HG03520 (cell line): ENCODE results near the gene CYTH3.

Source experiments
- ATAC-seq: cut with Tn5 transposase; IDR thresholded peaks from one replicate; pipeline ENCODE4 v1.9.1; 2021; ENCODE audit warnings: mild to moderate bottlenecking, moderate library complexity; ENCODE audit not compliant: unreplicated experiment

Gene CYTH3

DNA sequence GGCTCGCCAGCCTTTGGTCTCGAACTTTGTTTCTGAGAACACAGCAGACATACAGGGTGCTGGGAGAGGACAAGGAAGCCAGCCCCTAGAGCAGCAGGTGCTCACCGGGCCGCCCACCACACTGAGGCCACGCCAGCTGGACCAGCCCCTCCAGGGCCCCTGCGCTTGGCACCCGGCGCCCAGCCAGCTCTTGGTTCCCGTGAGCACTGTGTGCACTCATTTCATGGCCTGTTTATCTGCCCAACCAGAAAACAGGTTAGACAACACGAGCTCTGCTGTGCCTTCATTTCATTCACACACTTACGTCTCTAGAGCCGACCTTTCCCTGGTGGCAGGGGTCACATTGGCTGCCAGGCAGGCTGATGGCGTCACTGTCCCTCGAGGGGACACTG, 104.0 kb downstream of the CYTH3 start:
- no peak for ATAC-seq

DNA sequence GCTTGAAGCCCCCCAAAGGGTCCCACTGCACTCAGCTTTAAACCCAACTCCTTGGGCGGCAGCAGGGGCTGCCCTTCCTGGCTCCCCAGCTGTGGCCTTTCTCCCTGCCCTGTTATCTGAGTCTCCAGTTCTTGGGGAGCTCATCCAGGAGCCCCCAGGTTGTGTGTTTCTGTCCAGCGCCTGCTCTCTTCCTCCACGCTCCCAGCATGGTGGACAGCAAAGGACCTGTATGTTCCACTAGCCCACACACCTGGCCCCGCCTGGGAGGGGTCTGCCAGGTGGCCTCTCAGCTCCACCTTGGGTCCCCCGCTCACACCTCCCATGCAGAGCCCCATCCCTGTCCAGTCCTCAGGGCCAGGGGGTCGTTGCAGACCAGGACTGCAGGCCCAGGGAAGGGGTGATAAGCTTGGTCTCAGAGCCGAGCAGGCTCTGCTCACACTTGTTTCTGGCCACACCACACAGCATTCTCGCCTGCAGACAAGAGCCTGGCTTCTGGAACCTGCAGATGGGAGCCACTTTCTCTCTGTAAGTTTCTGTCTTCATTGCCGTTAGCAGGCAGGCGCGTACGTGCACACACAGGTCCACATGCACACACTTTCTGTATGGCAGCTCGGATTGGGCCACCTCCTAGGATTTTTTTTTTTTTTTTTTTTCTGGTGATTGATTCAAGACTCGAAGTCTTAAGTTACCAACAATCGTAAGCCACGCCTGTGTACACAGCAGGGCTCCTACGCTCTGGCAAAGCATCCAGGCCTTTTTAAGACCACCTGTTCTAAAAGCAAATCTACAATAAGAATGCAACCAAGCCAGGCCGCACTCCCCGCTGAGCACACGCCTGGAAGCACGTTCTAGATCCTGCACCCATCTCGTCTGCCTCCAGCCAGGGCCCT, 104.6 kb downstream of the CYTH3 start:
- no peak for ATAC-seq

DNA sequence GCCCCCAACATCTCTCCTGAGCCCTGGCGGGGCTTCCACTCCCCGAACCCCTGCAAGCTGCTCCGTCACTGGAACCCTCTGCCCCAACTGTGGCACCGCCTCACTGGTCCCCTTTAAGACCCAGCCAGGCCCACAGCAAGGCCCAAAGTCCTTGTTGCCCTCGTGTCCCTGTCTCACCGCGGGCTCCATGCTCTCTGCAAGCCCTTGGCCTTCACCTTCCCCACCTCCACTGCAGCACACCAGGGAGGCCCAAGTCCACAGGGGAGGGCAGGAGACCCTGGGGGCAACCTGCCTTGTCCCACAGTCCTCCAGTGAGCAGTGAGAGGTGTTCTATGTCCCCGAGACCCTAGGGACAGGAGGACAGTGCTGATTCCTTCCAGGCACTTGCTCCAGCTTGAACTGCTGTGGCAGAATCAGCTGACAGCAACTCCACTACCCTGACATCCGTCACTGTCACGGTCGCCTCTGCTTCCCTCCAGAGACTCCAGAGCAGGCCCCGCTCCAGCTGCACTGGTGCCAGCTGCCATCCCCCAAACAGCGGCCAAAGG, 105.3 kb downstream of the CYTH3 start:
- no peak for ATAC-seq

DNA sequence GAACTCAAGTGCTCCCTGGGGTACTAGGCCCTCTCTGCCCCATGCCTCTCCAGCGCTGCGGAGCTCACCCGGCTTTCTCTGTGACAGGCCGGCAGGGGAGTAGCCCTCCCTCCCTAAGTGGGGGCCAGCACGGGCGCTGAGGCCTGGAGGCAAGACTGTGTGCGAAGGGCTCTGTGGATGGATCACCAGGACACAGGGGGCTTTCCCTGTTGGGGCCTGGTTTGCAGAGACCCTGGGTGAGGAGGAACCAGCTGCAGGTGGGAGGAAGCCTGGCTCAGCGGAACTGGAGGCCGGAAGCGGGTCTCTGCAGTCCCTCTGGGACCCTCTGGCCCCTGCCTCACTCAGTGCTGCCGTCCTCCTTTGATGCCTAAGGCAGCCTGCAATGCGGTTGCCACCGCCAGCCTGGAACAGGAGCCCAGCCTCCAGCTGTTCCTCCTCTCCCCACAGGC, 106.0 kb downstream of the CYTH3 start:
- no peak for ATAC-seq

DNA sequence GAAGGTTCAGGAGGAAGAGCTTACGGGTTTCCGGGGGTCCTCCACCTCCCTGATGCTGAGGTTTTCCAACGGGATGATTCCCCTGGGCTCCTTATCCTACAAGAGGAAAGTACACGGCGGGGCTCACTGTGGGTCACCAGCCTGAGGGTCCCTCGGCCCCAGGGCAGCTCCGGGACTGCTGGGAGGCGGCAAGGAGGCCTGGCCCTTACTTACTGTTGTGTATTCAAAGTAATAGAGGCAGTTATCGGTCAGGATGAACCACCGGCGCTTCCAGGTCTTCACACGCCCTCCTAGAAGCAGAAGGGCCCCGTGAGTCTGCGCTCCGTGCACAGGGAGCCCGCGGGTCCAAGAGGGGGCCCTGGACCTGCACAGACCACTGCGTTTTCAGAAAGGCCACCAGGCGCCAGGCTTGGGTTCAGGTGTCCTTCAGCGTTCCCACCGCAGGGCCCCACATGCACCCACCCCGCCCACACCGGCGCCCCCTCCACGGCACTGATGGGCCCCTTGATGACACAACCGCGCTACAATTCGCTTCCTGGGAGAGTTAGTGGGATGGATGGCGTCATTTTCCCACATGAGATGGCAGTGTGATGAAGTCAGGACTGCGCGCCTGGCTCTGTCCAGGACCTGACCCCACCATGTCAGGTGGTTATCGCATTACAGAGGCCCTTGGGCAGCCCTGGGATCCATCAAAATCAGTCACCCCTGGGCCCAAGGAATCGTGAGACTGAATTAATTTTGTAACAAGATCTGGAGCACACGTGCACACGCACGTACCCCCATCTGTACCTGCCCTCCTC, 106.7 kb downstream of the CYTH3 start:
- no peak for ATAC-seq

DNA sequence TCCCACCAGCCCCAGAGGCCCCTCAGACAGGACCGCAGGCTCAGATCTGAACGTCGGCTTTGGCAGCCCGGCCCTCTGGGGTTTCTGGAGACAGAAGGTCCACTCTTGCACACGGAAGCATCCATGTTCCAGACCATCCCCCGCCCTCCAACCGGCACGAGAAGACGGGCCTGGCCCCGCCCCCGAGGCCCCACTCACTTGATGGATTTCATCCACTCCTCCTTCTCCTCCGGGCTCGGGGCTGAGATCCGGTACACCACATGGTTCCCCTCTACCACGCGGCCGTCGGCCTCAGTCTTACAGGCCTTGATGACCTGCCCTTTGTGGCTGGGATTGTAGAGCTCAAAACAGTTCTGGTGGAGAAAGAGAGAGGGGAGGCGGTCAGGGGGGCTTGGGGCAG, 107.3 kb downstream of the CYTH3 start:
- ATAC-seq, result no peak

DNA sequence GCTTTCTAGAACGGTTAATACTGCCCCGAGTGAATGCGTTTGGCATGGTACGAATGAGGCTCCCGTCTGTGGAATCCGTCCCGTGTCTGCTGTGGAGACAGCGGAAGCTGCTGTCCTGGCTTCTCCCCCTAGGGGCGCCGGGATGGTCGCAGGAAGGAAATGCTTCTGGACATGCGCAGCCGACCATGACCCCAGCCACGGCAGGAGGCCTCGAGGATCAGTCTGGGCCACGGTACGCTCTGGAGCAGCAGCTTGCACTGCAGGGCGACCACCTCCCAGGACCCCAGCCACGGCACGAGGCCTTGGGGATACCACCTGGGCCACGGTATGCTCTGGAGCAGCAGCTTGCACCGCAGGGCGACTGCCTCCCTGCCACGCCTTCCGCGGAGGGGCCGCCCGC, 107.9 kb downstream of the CYTH3 start:
- no peak for ATAC-seq

DNA sequence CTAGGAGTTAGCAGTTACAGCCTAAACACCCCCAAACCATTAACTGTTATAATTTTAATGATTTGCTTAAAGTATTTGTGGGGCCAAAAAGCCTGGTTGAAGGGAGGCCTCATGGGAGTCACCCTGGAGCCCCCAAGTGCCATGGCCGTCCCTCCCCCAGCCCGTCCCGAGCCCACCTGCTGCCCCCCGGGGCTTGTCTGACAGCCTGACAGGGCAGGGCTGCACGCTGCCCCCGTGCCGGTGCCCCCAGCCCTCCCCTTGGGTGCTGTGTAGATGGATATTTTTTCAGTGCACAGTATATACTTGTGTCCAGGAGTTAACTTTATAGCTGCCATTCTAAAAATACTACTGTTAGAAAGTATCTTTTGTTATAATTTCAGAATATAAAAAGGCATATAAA, 108.4 kb downstream of the CYTH3 start:
- no peak for ATAC-seq

DNA sequence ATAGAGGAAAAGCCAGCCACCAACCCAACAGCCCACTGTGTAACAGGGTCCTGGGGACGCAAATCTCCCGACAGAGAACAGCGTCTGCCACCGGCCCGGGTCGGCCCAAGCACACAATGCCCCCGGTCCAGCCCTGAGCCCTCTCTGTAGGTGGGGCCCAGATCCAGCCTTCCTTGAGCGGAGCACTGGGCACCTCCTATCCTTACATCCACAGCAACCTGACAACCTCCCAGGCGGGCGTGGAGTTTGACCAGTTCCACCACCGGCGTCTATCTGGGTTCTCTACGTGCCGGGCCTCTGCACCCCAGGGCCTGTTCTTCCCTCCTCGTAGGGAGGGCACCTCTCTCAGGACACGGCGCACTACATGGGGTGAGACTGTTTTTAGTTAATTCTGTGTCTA, 109.0 kb downstream of the CYTH3 start:
- ATAC-seq, result no peak

DNA sequence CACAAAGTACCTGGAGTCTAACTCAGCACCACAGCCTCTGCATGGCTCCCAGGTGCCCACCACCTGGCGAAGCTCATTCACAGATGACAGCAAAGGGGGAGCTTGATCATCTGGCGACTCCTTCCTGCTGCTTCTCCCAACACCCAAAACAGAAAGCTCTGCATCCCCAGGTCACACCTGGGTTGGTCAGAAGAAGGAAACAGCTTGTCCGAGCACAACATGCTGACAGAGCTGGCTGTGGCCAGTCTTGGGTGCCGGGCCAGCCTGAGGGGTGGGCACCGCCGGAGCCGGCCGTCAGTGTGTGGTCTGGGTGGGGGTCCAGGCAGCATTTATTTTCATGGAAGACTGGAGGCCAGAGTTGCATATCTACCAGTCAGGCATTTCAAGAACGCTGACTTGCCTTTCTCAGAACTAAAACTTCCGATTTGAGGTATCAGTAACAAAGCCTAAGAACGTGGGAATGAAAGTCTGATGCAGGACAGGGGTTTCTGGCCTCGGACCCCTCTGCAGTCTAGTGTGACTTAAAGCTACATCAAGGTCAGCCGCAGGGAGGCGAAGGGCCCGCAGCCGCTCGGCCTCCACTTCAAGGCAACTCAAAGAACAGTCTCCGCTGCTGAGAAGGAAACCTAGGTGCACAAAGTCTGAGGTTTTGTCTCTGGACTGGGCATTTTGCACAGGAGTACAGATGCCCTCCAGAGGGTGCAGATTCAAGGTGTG, 109.6 kb downstream of the CYTH3 start:
- ATAC-seq, result no peak

DNA sequence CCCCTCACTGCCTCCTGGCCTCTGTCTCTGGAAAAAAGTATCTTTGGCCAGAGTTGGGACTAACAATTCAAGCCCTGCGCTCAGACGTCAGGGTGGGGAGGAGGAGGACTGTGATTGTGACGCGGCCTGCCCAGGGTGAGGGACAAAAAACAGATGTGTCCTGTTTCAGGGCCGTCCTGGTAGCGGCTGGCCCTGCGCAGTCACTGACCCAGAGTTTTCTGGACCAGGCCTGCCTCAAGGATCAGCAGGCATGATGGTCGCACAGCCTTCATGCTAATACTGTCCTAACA, 110.1 kb downstream of the CYTH3 start:
- ATAC-seq, result no peak

DNA sequence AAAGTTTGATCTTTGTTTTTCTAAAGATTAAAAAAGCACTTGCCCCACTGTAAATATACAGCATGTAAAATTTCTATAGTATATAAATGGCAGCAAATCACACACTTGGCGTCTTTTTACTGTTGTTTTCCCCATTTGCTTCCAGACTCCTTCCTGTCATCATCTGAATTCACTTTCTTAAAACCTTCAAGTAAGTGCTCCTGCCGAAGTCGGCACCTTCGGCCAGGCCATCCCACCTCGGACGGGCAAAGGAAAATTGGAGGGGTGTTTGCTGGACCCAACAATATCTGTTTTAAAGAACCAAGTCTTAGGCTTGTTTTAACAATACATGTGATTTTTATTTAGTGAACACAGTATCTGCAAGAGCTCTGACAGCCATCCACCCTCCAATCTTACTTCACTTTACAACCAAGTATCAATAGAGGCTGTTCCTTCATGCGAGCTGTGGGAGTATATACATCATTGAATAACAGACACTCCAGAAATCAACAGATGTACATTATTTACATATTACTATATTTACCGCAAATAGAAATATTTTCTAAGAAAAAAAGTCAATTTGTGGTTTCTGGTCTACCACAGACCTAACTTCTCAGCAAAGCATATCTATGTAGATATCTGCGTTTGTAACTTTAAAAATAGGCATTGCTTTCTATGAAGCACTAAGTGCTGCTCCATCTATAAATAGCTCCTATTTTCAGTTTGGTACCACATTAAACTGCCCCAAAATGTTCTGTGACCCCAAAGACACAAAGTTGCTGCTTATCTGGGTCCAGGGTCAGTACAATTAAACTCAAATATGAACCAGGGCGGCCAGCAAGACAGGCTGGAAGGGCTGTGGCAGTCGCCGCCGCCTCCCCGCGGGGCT, 110.7 kb downstream of the CYTH3 start:
- no peak for ATAC-seq

DNA sequence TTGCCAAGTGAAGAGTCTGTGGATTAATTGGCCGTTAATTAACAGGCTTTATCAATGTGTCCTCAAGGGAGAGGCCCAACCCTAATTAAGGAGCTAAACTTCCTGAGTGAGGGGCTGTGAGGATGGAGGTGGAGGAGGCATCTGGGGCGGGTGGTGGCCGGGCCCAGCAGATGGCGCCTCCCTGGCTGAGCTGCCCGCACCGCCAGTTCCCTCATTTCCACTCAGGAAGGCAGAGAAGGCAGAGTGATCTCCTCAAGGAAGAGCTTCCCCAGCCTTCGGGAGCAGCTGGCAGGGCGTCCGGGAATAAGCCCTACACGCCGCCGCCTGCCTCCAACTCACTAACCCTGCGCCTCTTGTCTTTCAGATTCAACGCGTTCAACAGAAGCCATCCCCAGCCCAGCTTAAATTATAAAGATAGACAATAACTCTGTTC, 112.2 kb downstream of the CYTH3 start:
- ATAC-seq, result no peak

DNA sequence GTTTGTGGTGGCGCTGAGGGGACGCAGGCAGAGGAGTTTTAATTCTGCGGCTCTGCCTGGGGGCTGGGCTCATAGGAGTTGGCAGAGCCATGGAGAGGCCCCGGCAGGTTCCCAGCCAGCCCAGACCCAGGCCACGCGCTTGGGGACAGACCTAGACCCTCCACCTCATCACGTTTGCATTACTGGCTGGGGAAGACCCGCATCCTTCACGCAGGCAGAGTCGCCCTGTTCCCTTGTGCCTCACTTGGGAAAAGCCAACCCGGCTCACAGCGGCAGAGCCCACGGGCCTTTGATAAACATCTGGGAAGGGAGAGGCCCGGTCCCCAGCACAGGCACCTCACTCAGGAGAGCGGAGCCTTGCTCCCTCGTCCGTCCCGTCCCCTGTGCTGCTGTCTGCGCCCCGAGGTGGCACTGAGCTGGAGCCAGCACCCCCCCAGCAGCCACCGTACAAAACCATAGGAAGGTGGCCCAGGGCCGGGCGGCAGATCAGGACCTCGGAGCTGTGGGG, 112.8 kb downstream of the CYTH3 start:
- no peak for ATAC-seq

DNA sequence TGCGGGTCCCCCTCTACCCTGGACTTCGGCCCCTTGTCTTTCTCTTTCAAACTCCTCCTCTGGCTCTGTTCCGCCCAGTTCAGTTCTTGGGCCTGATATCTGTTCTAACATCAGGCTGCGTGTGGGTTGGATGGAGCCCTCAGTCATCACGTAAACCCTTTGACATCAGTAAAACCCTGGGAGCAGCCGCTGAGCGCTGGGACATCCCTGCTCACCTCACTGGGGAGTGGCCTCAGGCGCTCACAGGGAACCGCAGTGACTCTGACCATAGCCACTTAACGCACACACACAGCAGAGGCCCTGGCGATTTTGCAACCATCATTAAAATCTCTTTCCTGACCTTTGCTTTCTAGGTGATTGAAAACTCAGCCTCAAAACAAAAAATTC, 113.3 kb downstream of the CYTH3 start:
- ATAC-seq, result no peak

DNA sequence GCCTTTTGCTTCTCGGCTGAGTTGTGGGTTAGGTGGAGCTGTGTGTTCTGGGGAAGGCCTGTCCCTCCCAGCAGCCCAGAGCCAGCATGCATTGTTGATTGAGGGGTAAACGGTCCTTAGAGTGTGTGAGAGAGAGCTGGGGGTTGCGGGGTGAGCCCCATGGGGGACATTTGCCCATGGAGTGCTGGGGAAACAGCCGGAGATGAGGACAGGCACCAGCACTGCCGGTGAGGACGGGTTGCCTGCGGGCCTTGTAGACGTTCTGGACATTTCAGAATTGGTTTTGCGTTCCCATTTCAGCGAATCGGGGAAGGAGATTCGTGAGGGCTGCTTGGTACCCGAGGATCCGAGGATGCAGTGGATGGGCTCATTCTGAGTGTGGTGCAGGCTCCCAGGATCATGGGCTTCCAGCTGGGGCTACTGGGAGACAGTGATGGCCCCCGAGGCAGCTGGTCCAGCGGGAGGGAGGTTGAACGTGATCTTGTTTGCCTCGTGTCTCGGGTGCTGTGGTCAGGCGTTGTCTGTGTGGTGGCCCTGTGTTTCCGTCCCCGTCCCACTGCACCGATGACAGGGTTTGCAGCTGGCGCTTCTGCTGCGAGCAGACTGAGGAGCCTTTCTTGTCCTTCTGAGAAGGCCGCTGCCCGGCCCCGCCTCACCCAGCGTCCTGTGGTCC, 113.9 kb downstream of the CYTH3 start:
- ATAC-seq, result no peak

DNA sequence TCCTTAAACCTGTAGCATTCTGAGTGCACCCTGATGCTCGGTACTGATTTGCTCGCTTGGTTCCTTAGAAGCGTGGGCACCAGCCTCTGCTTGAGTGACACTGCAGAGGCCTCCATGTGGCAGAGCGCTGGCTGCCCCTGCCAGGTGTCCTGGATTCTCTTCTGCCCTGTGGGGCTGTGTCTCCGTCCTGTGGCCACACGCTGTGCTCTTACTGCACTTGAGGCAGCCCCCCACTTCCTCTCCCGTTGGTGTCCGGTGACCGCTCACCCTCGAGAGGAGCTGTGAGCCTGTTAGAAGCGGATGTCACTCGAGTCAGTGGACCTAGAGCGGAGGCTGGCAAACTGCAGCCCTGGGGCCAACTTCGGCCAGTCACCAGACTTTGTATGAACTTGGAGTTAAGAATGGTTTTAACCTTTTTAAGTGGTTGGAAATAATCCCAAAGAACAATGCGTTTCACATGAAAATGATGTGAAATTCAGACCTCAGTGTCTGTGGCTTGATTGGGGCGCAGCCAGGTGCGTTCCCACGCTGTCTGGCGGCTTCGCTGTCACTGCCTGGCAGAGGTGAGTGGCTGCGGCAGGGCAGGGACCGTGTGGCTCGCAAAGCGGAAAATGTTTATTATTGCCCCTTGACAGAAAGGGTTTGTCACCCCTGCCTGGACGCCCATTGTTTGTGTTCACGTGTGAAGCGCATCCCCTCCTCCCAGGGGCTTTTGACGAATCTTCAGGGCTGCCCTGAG, 114.6 kb downstream of the CYTH3 start:
- no peak for ATAC-seq

DNA sequence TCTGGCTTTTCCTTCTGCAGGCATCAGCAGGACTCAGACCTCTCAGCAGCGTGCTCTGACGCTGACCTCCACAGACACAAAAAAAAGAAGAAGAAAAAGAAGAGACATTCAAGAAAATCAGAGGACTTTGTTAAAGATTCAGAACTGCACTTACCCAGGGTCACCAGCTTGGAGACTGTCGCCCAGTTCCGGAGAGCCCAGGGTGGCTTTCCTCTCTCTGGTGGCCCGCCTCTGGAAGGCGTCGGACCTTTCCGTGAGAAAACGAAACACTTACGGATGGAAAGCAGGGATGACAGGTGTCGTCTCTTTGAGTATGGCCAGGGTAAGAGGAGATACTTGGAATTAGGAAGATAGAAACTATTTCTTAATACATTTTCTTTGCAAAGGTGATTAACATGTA, 115.7 kb downstream of the CYTH3 start:
- no peak for ATAC-seq

DNA sequence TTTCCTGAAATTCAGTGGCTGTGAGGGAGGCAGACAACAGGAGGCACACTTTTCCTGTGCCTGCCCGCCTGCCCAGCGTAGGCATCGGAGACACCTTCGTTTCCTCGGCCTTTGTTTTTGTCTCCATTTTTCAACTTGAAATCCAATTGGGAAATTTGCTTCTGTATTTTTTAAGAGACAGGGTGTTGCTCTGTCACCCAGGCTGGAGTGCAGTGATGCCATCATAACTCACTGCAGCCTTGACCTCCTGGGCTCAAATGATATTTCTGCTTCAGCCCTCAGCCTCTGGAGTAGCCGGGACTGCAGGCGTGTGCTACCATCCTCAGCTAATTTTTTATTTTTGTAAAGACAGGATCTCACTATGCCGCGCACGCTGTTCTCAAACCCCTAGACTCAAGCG, 116.8 kb downstream of the CYTH3 start:
- no peak for ATAC-seq
